ENCODE measurements around the gene FRMD3. TPM values are rescaled to one million over a fixed set of nuclear protein-coding genes. Genes with fewer than 3 reads are reported as not detected.

The FRMD3 gene
- total RNA-seq, 2 experiments from 2014 or later = 0.27 to 1.1 TPM

GRCh38 chr9:83247732-83248131 lies 290.5 kb downstream of the FRMD3 start:
- H3K4me3 Mint-ChIP-seq = no peak overlapping the region
- ATAC-seq (no peak), DNase-seq (peak; percentile 11)
- H3K9me3 Mint-ChIP-seq = peaks cover 15% of the 10 kb centered on the region
- intact Hi-C loops (cut with micrococcal nuclease) = no loop called here
- H3K4me1 Mint-ChIP-seq (ENCODE audit: low read depth) = no peaks in the 10 kb centered on the region
- no peaks in the 10 kb centered on the region for H3K27me3 Mint-ChIP-seq
- no peak for TF ChIP-seq CTCF (IDR thresholded peaks at IDR 0.05)
- H3K36me3 Mint-ChIP-seq (ENCODE audit: low read depth) = peaks cover 1% of the 10 kb centered on the region
- ChIA-PET CTCF (interaction anchor here (0.7 to 1.1 kb wide), 2 partner anchors 17 to 87 kb away, joined by 3 read pairs; no protein-coding TSS in a partner anchor), POLR2A (no interaction called here)
- H3K27ac Mint-ChIP-seq = no peak overlapping the region

- ATAC-seq = no peak
- H3K27me3 Mint-ChIP-seq = no peaks in the 10 kb centered on the region
- peaks cover 1% of the 10 kb centered on the region for H3K36me3 Mint-ChIP-seq (ENCODE audit: low read depth)
- no peak overlapping the region for H3K27ac Mint-ChIP-seq
- intact Hi-C loops (cut with micrococcal nuclease) = no loop called here
- no peak for TF ChIP-seq CTCF (IDR thresholded peaks at IDR 0.05)
- H3K4me3 Mint-ChIP-seq = no peak overlapping the region
- POLR2A ChIA-PET = no interaction called here
- no peak for DNase-seq
- H3K9me3 Mint-ChIP-seq = peaks cover 1% of the 10 kb centered on the region
- CTCF ChIA-PET = no interaction called here
- no peaks in the 10 kb centered on the region for H3K4me1 Mint-ChIP-seq (ENCODE audit: low read depth)
Observed at GRCh38 chr9:83245979-83246659, 292.1 kb downstream of the FRMD3 start.

- ChIA-PET CTCF (no interaction called here), POLR2A (no interaction called here)
- intact Hi-C loops (cut with micrococcal nuclease) = no loop called here
- TF ChIP-seq CTCF (IDR thresholded peaks at IDR 0.05) = no peak
- H3K27me3 Mint-ChIP-seq = peaks cover 1% of the 10 kb centered on the region
- peaks cover 1% of the 10 kb centered on the region for H3K36me3 Mint-ChIP-seq (ENCODE audit: low read depth)
- H3K27ac Mint-ChIP-seq = no peak overlapping the region
- no peaks in the 10 kb centered on the region for H3K4me1 Mint-ChIP-seq (ENCODE audit: low read depth)
- no peaks in the 10 kb centered on the region for H3K9me3 Mint-ChIP-seq
- no peak overlapping the region for H3K4me3 Mint-ChIP-seq
- ATAC-seq (no peak), DNase-seq (no peak)
Observed at GRCh38 chr9:83242066-83242465, 296.1 kb downstream of the FRMD3 start.

- H3K36me3 Mint-ChIP-seq (ENCODE audit: low read depth) = peaks cover 1% of the 10 kb centered on the region
- no peak for TF ChIP-seq CTCF (IDR thresholded peaks at IDR 0.05)
- H3K27ac Mint-ChIP-seq = no peak overlapping the region
- no peaks in the 10 kb centered on the region for H3K9me3 Mint-ChIP-seq
- POLR2A ChIA-PET = no interaction called here
- no peak overlapping the region for H3K4me3 Mint-ChIP-seq
- no peak for ATAC-seq
- DNase-seq = no peak
- peaks cover 1% of the 10 kb centered on the region for H3K27me3 Mint-ChIP-seq
- H3K4me1 Mint-ChIP-seq (ENCODE audit: low read depth) = no peaks in the 10 kb centered on the region
- intact Hi-C loops (cut with micrococcal nuclease) = no loop called here
- CTCF ChIA-PET = no interaction called here
Observed at GRCh38 chr9:83240671-83241070, 297.5 kb downstream of the FRMD3 start.

- no peak for TF ChIP-seq CTCF (IDR thresholded peaks at IDR 0.05)
- no peak for ATAC-seq
- peaks cover 1% of the 10 kb centered on the region for H3K27me3 Mint-ChIP-seq
Observed at GRCh38 chr9:83239747-83240146, 298.5 kb downstream of the FRMD3 start.

More at GRCh38 chr9:83239747-83240146, 298.5 kb downstream of the FRMD3 start:
- H3K27ac Mint-ChIP-seq = no peak overlapping the region
- POLR2A ChIA-PET = no interaction called here
- peaks cover 1% of the 10 kb centered on the region for H3K36me3 Mint-ChIP-seq (ENCODE audit: low read depth)
- no peaks in the 10 kb centered on the region for H3K4me1 Mint-ChIP-seq (ENCODE audit: low read depth)
- H3K9me3 Mint-ChIP-seq = no peaks in the 10 kb centered on the region
- intact Hi-C loops (cut with micrococcal nuclease) = no loop called here
- no peak overlapping the region for H3K4me3 Mint-ChIP-seq
- CTCF ChIA-PET = no interaction called here
- DNase-seq = no peak
